Cerebellar cortex (tissue), 1 donor: ENCODE results near the gene ARHGAP40.

Experiments used
- DNase-seq: peaks from one replicate; pipeline ENCODE4 v3.0.0-alpha.2; 2015; ENCODE audit warnings: low spot score

The ARHGAP40 gene

GRCh38 chr20:38651562-38651961 lies 50.0 kb downstream of the ARHGAP40 start:
- DNase-seq, result no peak

- no peak for DNase-seq
These were observed 51.4 kb downstream of the ARHGAP40 start for GRCh38 chr20:38652995-38653394.

GRCh38 chr20:38657390-38657789 lies 55.8 kb downstream of the ARHGAP40 start:
- no peak for DNase-seq

- peak; percentile 34 for DNase-seq
These were observed 57.4 kb downstream of the ARHGAP40 start for GRCh38 chr20:38658879-38659596.

DNA sequence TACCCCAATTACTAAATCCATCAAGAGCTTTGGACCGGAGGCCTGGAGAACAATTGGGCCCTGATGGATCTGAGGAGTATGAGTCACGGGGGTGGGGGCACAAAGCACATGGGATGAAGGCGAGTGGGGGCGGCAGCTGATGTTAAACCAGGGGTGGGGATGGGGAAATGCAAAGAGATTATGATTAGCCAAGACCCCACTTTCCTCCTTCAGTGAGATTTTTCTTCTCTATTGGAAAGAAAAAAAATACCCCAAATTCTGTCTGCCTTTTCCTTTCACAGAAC lies 57.9 kb downstream of the ARHGAP40 start:
- no peak for DNase-seq

GRCh38 chr20:38660429-38660828 lies 58.8 kb downstream of the ARHGAP40 start:
- no peak for DNase-seq

GRCh38 chr20:38663660-38664059 lies 62.1 kb downstream of the ARHGAP40 start:
- DNase-seq, result no peak

GRCh38 chr20:38664284-38664683 lies 62.7 kb downstream of the ARHGAP40 start:
- no peak for DNase-seq

- DNase-seq, result no peak
These were observed 63.5 kb downstream of the ARHGAP40 start for GRCh38 chr20:38665094-38665493.

DNA sequence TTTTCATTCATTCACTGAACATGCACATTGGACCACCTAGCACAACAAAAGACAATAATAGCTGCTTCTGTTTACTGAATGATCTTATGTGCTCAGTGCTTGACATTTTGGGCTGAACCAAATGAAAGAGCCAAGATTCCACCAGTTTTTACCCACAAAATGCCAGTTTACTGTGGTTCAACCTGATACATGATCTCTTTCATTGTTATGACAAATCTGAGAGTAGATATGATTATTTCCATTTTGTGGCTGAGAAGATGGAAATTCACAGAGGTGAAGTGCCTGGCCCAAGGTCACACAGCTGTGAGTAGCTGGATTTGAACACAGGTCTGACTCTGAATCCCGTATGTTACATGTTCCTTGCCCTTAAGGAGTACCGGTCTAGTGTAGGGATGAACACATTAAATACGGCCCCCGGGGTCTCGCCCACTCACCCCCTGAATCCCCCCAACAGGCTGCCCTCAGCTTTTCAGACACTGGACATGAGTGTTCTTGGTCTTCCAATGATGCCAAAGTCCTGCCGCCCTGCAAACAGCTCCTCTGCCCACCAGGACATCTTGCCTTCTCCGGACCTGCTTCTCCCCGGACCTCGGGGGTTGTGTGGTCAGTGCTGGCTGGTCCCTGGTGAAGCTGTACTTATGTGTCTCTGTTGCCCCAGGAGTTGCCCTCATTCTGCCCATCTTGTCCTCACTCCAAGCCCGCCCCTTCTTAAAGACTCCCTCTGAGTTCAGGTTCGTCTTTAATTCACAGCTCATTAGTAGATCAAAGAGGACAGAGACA lies 64.1 kb downstream of the ARHGAP40 start:
- DNase-seq, result no peak

DNA sequence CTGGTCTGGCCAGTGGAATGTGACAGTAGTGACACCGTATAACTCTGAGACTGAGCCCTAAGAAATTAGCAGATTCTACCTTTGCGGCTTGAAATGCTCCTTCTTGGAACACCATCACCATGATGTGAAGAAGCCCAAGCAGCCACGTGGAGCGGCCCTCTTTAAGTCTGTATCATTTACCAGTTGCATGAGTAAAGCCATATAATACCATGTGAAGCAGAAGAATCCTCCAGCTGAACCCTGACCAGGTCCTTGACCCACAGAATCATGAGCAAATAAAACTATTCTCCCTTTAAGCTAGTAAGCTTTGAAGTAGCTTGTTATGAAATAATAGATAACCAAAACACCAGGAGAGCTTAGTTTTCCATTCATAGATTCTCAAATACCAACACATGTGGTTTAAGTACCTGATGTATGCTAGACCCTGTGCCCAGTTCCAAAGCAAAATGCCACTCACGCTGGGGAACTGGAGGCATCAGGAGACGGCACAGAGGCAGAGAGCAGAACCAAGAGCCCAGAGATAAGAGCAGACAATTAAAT lies 65.9 kb downstream of the ARHGAP40 start:
- DNase-seq, result no peak

- DNase-seq, result no peak
These were observed 68.1 kb downstream of the ARHGAP40 start for GRCh38 chr20:38669688-38670087.

DNA sequence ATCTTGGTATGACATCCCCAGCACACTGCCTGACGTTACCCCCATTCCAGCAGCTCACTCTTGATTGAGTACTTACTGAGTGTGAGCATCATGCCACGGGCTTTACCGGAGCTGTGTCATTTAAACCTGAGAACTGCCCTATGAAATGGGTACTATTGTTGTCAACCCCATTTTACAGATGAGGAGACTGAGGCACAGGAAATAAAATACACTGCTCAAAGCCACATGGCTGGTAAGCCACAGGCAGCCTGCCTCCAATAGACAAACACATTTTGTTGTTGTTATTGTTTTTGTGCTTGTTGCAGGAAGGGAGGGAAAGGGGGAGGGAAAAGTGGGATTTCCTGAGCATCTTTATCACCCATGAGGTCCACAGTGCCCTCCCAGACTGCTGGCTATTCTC lies 69.2 kb downstream of the ARHGAP40 start:
- no peak for DNase-seq

DNA sequence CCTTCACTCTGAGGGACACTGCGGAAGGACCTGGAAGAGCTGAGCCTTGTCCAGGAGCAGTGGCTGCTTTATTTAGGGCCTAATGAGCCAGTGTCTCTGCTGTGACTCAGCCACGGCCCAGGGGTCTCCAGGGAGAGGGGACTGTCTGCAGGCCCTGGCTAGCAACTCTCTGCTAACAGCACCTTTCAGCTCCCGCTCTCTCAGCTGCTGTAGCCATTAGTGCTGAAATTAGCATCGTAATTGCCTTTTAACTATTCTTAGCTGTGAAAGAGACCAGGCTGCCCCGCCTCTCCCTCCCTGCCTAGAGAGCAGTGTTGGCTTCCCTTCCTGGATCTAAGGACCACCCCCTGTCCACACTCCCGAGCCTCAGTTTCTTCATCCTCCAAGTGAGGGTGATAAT lies 69.6 kb downstream of the ARHGAP40 start:
- no peak for DNase-seq

DNA sequence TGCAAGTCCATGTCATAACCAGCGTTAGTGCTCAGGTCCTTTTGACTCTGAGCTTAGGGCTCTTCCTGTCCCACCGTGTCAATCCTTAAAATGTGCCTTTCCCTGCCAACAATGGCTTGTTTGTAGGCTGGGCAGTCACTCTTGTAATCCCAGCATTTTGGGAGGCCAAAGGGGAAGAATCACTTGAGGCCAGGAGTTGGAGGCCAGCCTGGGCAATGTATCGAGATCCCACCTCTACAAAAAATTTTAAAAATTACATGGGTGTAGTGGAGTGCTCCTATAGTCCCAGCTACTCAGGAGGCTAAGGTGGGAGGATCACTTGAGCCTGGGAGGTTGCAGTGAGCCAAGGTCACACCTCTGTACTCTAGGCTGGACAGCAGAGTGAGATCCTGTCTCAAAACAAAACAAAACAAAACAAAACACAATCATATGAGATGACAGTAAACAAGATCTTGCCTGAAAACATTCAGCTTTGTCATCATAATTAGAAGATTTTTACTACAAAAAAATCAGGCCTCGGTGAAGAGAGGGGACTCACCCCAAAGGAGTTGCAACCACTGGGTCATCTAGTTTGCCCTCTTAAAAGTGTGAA lies 70.2 kb downstream of the ARHGAP40 start:
- no peak for DNase-seq

- no peak for DNase-seq
These were observed 70.9 kb downstream of the ARHGAP40 start for GRCh38 chr20:38672504-38672903.

GRCh38 chr20:38673261-38673660 lies 71.7 kb downstream of the ARHGAP40 start:
- no peak for DNase-seq

- no peak for DNase-seq
These were observed 72.1 kb downstream of the ARHGAP40 start for GRCh38 chr20:38673725-38674091.

GRCh38 chr20:38674092-38674764 lies 72.6 kb downstream of the ARHGAP40 start:
- DNase-seq, result peak; percentile 49

- no peak for DNase-seq
These were observed 73.1 kb downstream of the ARHGAP40 start for GRCh38 chr20:38674765-38675133.

GRCh38 chr20:38676576-38676975 lies 75.0 kb downstream of the ARHGAP40 start:
- DNase-seq, result no peak

- no peak for DNase-seq
These were observed 79.1 kb downstream of the ARHGAP40 start for GRCh38 chr20:38680500-38681306.
